IMR-90 (cell line): Measurements from ENCODE around the gene KLHL30. TPM values are rescaled to one million over a fixed set of nuclear protein-coding genes. Genes with fewer than 3 reads are reported as not detected.

ENCODE experiments used
- ATAC-seq: fragments of 200-7000 bp; cut with Tn5 transposase; 2 replicates; pipeline ENCODE4 v1.9.1; 2020; ENCODE audit warnings: low read depth, mild to moderate bottlenecking, moderate library complexity
- Bru-seq: library from RNA; stranded (reverse); fragments of 400-500 nt; gene quantifications from one replicate; lab custom pipeline; 2021; lab: Mats Ljungman, UMichigan
- BruChase-seq, 2 experiments: library from RNA; stranded (reverse); fragments of 400-500 nt; gene quantifications; one replicate each; lab custom pipeline; 2021; lab: Mats Ljungman, UMichigan
- BruUV-seq: library from RNA; stranded (reverse); fragments of 400-500 nt; replicated peaks from 2 replicates; lab custom pipeline; 2021; lab: Mats Ljungman, UMichigan
- CTCF ChIA-PET: fragments of 300-600 bp; formaldehyde crosslinking; extraction: SDS; loops from one replicate; lab custom pipeline; 2021; ENCODE audit warnings: antibody characterized with exemption; lab: Yijun Ruan, JAX
- POLR2A ChIA-PET: fragments of 300-600 bp; sonication (Branson Sonifier 250); formaldehyde crosslinking; loops from one replicate; lab custom pipeline; 2022; ENCODE audit warnings: antibody characterized with exemption; ENCODE audit not compliant: unreplicated experiment; lab: Charles Lee
- DNase-seq: peaks from one replicate; pipeline ENCODE4 v3.0.0; 2013
- H2AFZ ChIP-seq: replicated peaks from 2 replicates; pipeline ENCODE3; 2013; ENCODE audit warnings: low read length, mild to moderate bottlenecking; ENCODE audit not compliant: poor library complexity
- H2AK5ac ChIP-seq: 2 replicates; pipeline ENCODE4 v1.6.1; 2013; ENCODE audit warnings: low read depth, low read length, inconsistent platforms
- H2AK9ac ChIP-seq: replicated peaks from 2 replicates; pipeline ENCODE3; 2013; ENCODE audit warnings: mild to moderate bottlenecking, low read depth, low read length, moderate library complexity; ENCODE audit not compliant: poor library complexity
- H2BK120ac ChIP-seq: 2 replicates; pipeline ENCODE4 v1.6.1; 2013; ENCODE audit warnings: low read depth, low read length, inconsistent platforms
- H2BK15ac ChIP-seq: 3 replicates; pipeline ENCODE4 v1.6.1; 2013; ENCODE audit warnings: low read depth, low read length, inconsistent platforms
- H2BK20ac ChIP-seq: 2 replicates; pipeline ENCODE4 v1.6.1; 2013; ENCODE audit warnings: low read depth, mild to moderate bottlenecking, inconsistent platforms, low read length, moderate library complexity
- H2BK5ac ChIP-seq: 2 replicates; pipeline ENCODE4 v1.6.1; 2013; ENCODE audit warnings: mild to moderate bottlenecking, low read depth, low read length, inconsistent platforms; ENCODE audit not compliant: poor library complexity, severe bottlenecking
- H3K14ac ChIP-seq: replicated peaks from 2 replicates; pipeline ENCODE4 v1.6.1; 2013; ENCODE audit warnings: low read depth, low read length, inconsistent platforms
- H3K18ac ChIP-seq: 2 replicates; pipeline ENCODE4 v1.6.1; 2013; ENCODE audit warnings: low read depth, low read length, control low read depth
- H3K23ac ChIP-seq: 2 replicates; pipeline ENCODE4 v1.6.1; 2013; ENCODE audit warnings: low read depth, low read length, inconsistent platforms
- H3K27ac ChIP-seq: 2 replicates; pipeline ENCODE4 v1.5.1; 2013; ENCODE audit warnings: mild to moderate bottlenecking, control low read depth, low read length; ENCODE audit not compliant: insufficient read depth
- H3K27me3 ChIP-seq: 2 replicates; pipeline ENCODE4 v1.6.1; 2013; ENCODE audit warnings: low read length; ENCODE audit not compliant: control insufficient read depth, insufficient read depth
- H3K36me3 ChIP-seq: 2 replicates; pipeline ENCODE4 v1.6.1; 2013; ENCODE audit warnings: low read length, mixed read lengths; ENCODE audit not compliant: control insufficient read depth, insufficient read depth
- H3K4ac ChIP-seq: 2 replicates; pipeline ENCODE4 v1.6.1; 2013; ENCODE audit warnings: low read depth, low read length, inconsistent platforms
- H3K4me1 ChIP-seq: 2 replicates; pipeline ENCODE4 v1.6.1; 2013; ENCODE audit warnings: low read length, mixed read lengths; ENCODE audit not compliant: control insufficient read depth, insufficient read depth
- H3K4me2 ChIP-seq: 2 replicates; pipeline ENCODE4 v1.6.1; 2013; ENCODE audit warnings: low read depth, mild to moderate bottlenecking, control low read depth, low read length, moderate library complexity
- H3K4me3 ChIP-seq: 2 replicates; pipeline ENCODE4 v1.5.1; 2013; ENCODE audit warnings: low read depth, mild to moderate bottlenecking, control low read depth, low read length, moderate library complexity; ENCODE audit not compliant: insufficient read depth
- H3K56ac ChIP-seq: 2 replicates; pipeline ENCODE4 v1.6.1; 2013; ENCODE audit warnings: low read length, inconsistent platforms; ENCODE audit not compliant: insufficient read depth; ENCODE audit errors: extremely low read depth
- H3K79me1 ChIP-seq, 2 experiments: 2 replicates each; pipeline ENCODE4 v1.6.1; 2013; ENCODE audit warnings: low read length in 2 of 2, inconsistent platforms in 1 of 2, low read depth in 1 of 2
- H3K9ac ChIP-seq: 2 replicates; pipeline ENCODE4 v1.6.1; 2013; ENCODE audit warnings: low read depth, low read length, control low read depth
- H3K9me1 ChIP-seq: 2 replicates; pipeline ENCODE4 v1.6.1; 2013; ENCODE audit warnings: low read length, inconsistent platforms; ENCODE audit not compliant: insufficient read depth
- H3K9me3 ChIP-seq: 2 replicates; pipeline ENCODE4 v1.6.1; 2013; ENCODE audit warnings: low read length; ENCODE audit not compliant: control insufficient read depth, insufficient read depth
- H4K20me1 ChIP-seq: 2 replicates; pipeline ENCODE4 v1.6.1; 2013; ENCODE audit warnings: low read length, inconsistent platforms; ENCODE audit not compliant: insufficient read depth
- H4K5ac ChIP-seq: 2 replicates; pipeline ENCODE4 v1.6.1; 2013; ENCODE audit warnings: mild to moderate bottlenecking, low read depth, low read length, control low read depth
- H4K8ac ChIP-seq, 2 experiments: 2 replicates each; pipeline ENCODE4 v1.6.1; 2013; ENCODE audit warnings: low read depth in 2 of 2, low read length in 2 of 2, control low read depth in 1 of 2, inconsistent platforms in 1 of 2
- H4K91ac ChIP-seq: 2 replicates; pipeline ENCODE4 v1.6.1; 2013; ENCODE audit warnings: low read depth, low read length, inconsistent platforms; ENCODE audit not compliant: insufficient read depth
- BHLHE40 ChIP-seq: fragments of 150-350 bp; IDR thresholded peaks from 2 replicates; pipeline ENCODE4 v1.6.1; 2016; ENCODE audit warnings: mild to moderate bottlenecking, low read depth, low read length
- CEBPB ChIP-seq: IDR thresholded peaks from 2 replicates; pipeline ENCODE4 v1.6.1; 2012; ENCODE audit warnings: low read depth, low read length, improper control_type of control experiment
- CHD1 ChIP-seq: IDR thresholded peaks from 2 replicates; pipeline ENCODE4 v1.6.1; 2012; ENCODE audit warnings: low read depth, low read length, improper control_type of control experiment
- CTCF ChIP-seq: conservative IDR thresholded peaks from 2 replicates; pipeline ENCODE4 v1.5.1; 2012; ENCODE audit warnings: mild to moderate bottlenecking, low read depth, low read length, improper control_type of control experiment
- ELK1 ChIP-seq: fragments of 150-350 bp; IDR thresholded peaks from 2 replicates; pipeline ENCODE4 v1.6.1; 2016; ENCODE audit warnings: low read depth, mild to moderate bottlenecking, low read length, moderate library complexity, borderline replicate concordance
- MAZ ChIP-seq: IDR thresholded peaks from 2 replicates; pipeline ENCODE4 v1.6.1; 2012; ENCODE audit warnings: low read depth, mild to moderate bottlenecking, low read length, improper control_type of control experiment, moderate library complexity, borderline replicate concordance
- NFE2L2 ChIP-seq: fragments of 150-350 bp; IDR thresholded peaks from 2 replicates; pipeline ENCODE4 v1.6.1; 2016; ENCODE audit warnings: low read depth, mild to moderate bottlenecking, low read length
- POLR2A ChIP-seq: IDR thresholded peaks from 2 replicates; pipeline ENCODE4 v1.6.1; 2012; ENCODE audit warnings: mild to moderate bottlenecking, low read depth, low read length
- RCOR1 ChIP-seq: IDR thresholded peaks from 2 replicates; pipeline ENCODE4 v1.6.1; 2012; ENCODE audit warnings: mild to moderate bottlenecking, low read length, improper control_type of control experiment; ENCODE audit not compliant: insufficient replicate concordance
- RFX5 ChIP-seq: IDR thresholded peaks from 2 replicates; pipeline ENCODE4 v1.8.0; 2012; ENCODE audit warnings: low read depth, mild to moderate bottlenecking, low read length, moderate library complexity
- SMC3 ChIP-seq: fragments of 150-350 bp; IDR thresholded peaks from 2 replicates; pipeline ENCODE4 v1.6.1; 2016; ENCODE audit warnings: low read depth, mild to moderate bottlenecking, antibody characterized with exemption, low read length, moderate library complexity
- USF2 ChIP-seq: fragments of 150-350 bp; IDR thresholded peaks from 2 replicates; pipeline ENCODE4 v1.6.1; 2017; ENCODE audit warnings: mild to moderate bottlenecking, antibody characterized with exemption, low read length, low read depth
- WGBS, 2 experiments: methylation state at CpG; one replicate each; pipeline versions ENCODE4 v1.1.5 to v1.1.7; 2013; ENCODE audit warnings: missing lambda C conversion rate in 2 of 2; ENCODE audit not compliant: insufficient read length in 1 of 2; ENCODE audit errors: extremely low coverage in 2 of 2; 5-methylcytosine and 5-hydroxymethylcytosine counted together
- dilution Hi-C: fragments of 300-500 bp; cut with HindIII; formaldehyde crosslinking; loops from one replicate; pipeline ENCODE4 v1.14.3; 2018; ENCODE audit warnings: low sequenced_read_pairs; ENCODE audit not compliant: unreplicated experiment
- in situ Hi-C: fragments of 300-500 bp; cut with MboI; formaldehyde crosslinking; loops from 3 replicates; pipeline ENCODE4 v1.14.3; 2019; ENCODE audit warnings: low sequenced_read_pairs, inconsistent platforms, mixed read lengths
- intact Hi-C: fragments of 100-400 bp; cut with micrococcal nuclease; formaldehyde crosslinking; loops from 2 replicates; pipeline ENCODE4 v1.10.0; 2022
- long read RNA-seq: library from polyadenylated mRNA; unstranded; transcript quantifications from one replicate; pipeline ENCODE4 v2.0.0, GENCODE V29; 2021; ENCODE audit not compliant: unreplicated experiment
- polyA plus RNA-seq, 3 experiments: library from polyadenylated mRNA; depleted of rRNA; stranded (reverse); fragments of >200 nt; gene quantifications; 2 replicates each; pipeline ENCODE4 v1.2.3, GENCODE V29; 2012; ENCODE audit warnings: low replicate concordance in 1 of 3
- total RNA-seq: library from RNA; depleted of rRNA; stranded (reverse); fragments of >200 nt; gene quantifications from 2 replicates; pipeline ENCODE4 v1.2.3, GENCODE V29; 2012; rRNA removed

Gene KLHL30
- total RNA-seq (under 0.01 TPM in 1 of 2 replicates, not detected in the other), polyA plus RNA-seq (2012; rRNA removed) (0.03 TPM in 2 replicates), Bru-seq, nascent RNA (percentile 6 among the genes with signal in this experiment), BruChase-seq, experiment 1, labeled RNA remaining after a 6-hour chase (percentile 14 among the genes with signal in this experiment), BruChase-seq, experiment 2, labeled RNA remaining after a 2-hour chase (not detected)
- 0.02 and 0.08 TPM in 2 replicates for polyA plus RNA-seq (2012; cell fraction: cytosol; rRNA removed)
- 0.06 and 0.14 TPM in 2 replicates for polyA plus RNA-seq (2012; cell fraction: nucleus; rRNA removed; ENCODE audit: low replicate concordance)
- long read RNA-seq: 0 reads

- H3K4ac ChIP-seq: peak within 1 kb of the TSS; percentile 77
- no peaks in the 10 kb centered on the region for H3K27me3 ChIP-seq
- dilution Hi-C loops: no loop called here
- H3K27ac ChIP-seq: no peak within 1 kb of the TSS
- H2BK15ac ChIP-seq: peak within 1 kb of the TSS; percentile 27; the same call in 1 of the 3 replicates
- H3K4me2 ChIP-seq: no peak within 1 kb of the TSS
- peak within 1 kb of the TSS; percentile 37 to 80; a peak in 2 of 4 replicates for H4K8ac ChIP-seq
- no peak within 1 kb of the TSS for H3K56ac ChIP-seq
- ChIA-PET CTCF (no interaction called here), POLR2A (no interaction called here)
- no peaks in the 10 kb centered on the region for H3K9me3 ChIP-seq
- H3K18ac ChIP-seq: peak within 1 kb of the TSS; percentile 2; the same call in 1 of the 2 replicates
- ATAC-seq: no peak
- no peak within 1 kb of the TSS for H3K9ac ChIP-seq
- no peak within 1 kb of the TSS for H2BK5ac ChIP-seq
- no TSS peak for BruUV-seq
- peaks cover 19% of the 10 kb centered on the region for H3K4me1 ChIP-seq
- no peaks in the 10 kb centered on the region for H3K79me1 ChIP-seq
- H3K4me3 ChIP-seq: no peak within 1 kb of the TSS
- in situ Hi-C loops: no loop called here
- no peak within 1 kb of the TSS for H3K23ac ChIP-seq
- peak within 1 kb of the TSS; percentile 47; the same call in 1 of the 2 replicates for H2BK20ac ChIP-seq
- peak within 1 kb of the TSS; percentile 43 for H2AK5ac ChIP-seq
- H2BK120ac ChIP-seq: peak within 1 kb of the TSS; percentile 20
- DNase-seq: no peak
- 0 out of 2 replicates have a peak within 1 kb of the TSS, but pooled peaks have one; percentile 26 for H4K5ac ChIP-seq
- peak within 1 kb of the TSS; percentile 83 for H4K91ac ChIP-seq
- H3K9me1 ChIP-seq: 0 out of 2 replicates have a peak, but pooled peaks cover 9% of the 10 kb centered on the region
- intact Hi-C loops: no loop called here
- no peaks in the 10 kb centered on the region for H4K20me1 ChIP-seq
- H3K36me3 ChIP-seq: no peaks in the 10 kb centered on the region
- H2AK9ac ChIP-seq: peak within 1 kb of the TSS; percentile 84
- no peak within 1 kb of the TSS for H3K14ac ChIP-seq
- 82% methylated on average over 9 of the region's 22 CpGs; no CpG with 5 or more reads in 1 of the 2 experiments for WGBS, 2 experiments
- H2AFZ ChIP-seq: peak within 1 kb of the TSS; percentile 67
- TF ChIP-seq BHLHE40 (no peak), ELK1 (no peak), RCOR1 (no peak), SMC3 (no peak), POLR2A (no peak), MAZ (no peak), CHD1 (no peak), NFE2L2 (no peak), CTCF (no peak), CEBPB (no peak), USF2 (no peak), RFX5 (no peak)
These were observed at the start of gene KLHL30 for GRCh38 chr2:238138331-238139195. Gene KLHL30 (plus strand): TSS chr2:238138668. CDS start chr2:238140755, 2,087 bp downstream.
